ENCODE data around the gene ADAMTS14.

- TF ChIP-seq CTCF (conservative IDR thresholded peaks at IDR 0.05; ENCODE audit: low read depth, low read length) = no peak
- no peak for TF ChIP-seq EZH2 (IDR thresholded peaks at IDR 0.05; ENCODE audit: low read length, unreplicated experiment)
These were observed 108.1 kb downstream of the ADAMTS14 start for GRCh38 chr10:70780370-70780760.

Measured in PC-3 (cell line).